ENCODE results near the gene UGT1A5. TPM values are rescaled to one million over a fixed set of nuclear protein-coding genes. Genes with fewer than 3 reads are reported as not detected.

The UGT1A5 gene
- total and polyA plus RNA-seq, 2 of the 13 experiments (the other 11 are each of a cell fraction or from before 2014, with no cell fraction given) = not detected

- no peak for TF ChIP-seq ZNF513 (CRISPR knock-in tag; conservative IDR thresholded peaks at IDR 0.05)
- no peak for TF ChIP-seq ZNF644 (CRISPR knock-in tag; IDR thresholded peaks at IDR 0.05; ENCODE audit: low read depth)
- TF ChIP-seq ATF6 (CRISPR knock-in tag; conservative IDR thresholded peaks at IDR 0.05) = no peak
- no peak for TF ChIP-seq SAP130 (CRISPR knock-in tag; IDR thresholded peaks at IDR 0.05; ENCODE audit: low read depth)
- no peak for TF ChIP-seq PHB2 (IDR thresholded peaks at IDR 0.05; ENCODE audit: partially characterized antibody)
- TF ChIP-seq E2F5 (CRISPR knock-in tag; conservative IDR thresholded peaks at IDR 0.05) = no peak
- no peak for TF ChIP-seq TOE1 (CRISPR knock-in tag; IDR thresholded peaks at IDR 0.05)
- no peak for TF ChIP-seq ZNF383 (CRISPR knock-in tag; IDR thresholded peaks at IDR 0.05; ENCODE audit: borderline replicate concordance)
- no peak for TF ChIP-seq ZNF550 (CRISPR knock-in tag; IDR thresholded peaks at IDR 0.05; ENCODE audit: borderline replicate concordance)
These were observed 5.8 kb downstream of the UGT1A5 start, which contains the start of gene UGT1A4 (continued) for GRCh38 chr2:233718552-233718951.

Measured in HepG2 (cell line).